SH-SY5Y (cell line): Measurements from ENCODE around the gene ADNP2.

Source experiments
- GATA2 ChIP-seq: IDR thresholded peaks from 2 replicates; pipeline ENCODE4 v1.6.1; 2011; ENCODE audit warnings: mild to moderate bottlenecking, low read depth, low read length
- GATA3 ChIP-seq: IDR thresholded peaks from 2 replicates; pipeline ENCODE4 v1.6.1; 2011; ENCODE audit warnings: low read depth, mild to moderate bottlenecking, low read length, moderate library complexity

GRCh38 chr18:80145196-80145804, 36.2 kb downstream of the ADNP2 start:
- no peak for TF ChIP-seq GATA2
- no peak for TF ChIP-seq GATA3
